NCI-H446 (cell line): ENCODE results near the gene NRM.
A peak's percentile ranks its signal among the peaks of the same experiment; 100 is the strongest.
"Not testable (repeated sequence)": the region's sequence is repeated elsewhere in the genome, so short reads cannot be mapped to it uniquely, and the experiment has no call there.

Experiments used
- DNase-seq, 2 experiments: peaks; one replicate each; lab custom pipeline; 2025; lab: John Stamatoyannopoulos, UW

NRM gene

DNA sequence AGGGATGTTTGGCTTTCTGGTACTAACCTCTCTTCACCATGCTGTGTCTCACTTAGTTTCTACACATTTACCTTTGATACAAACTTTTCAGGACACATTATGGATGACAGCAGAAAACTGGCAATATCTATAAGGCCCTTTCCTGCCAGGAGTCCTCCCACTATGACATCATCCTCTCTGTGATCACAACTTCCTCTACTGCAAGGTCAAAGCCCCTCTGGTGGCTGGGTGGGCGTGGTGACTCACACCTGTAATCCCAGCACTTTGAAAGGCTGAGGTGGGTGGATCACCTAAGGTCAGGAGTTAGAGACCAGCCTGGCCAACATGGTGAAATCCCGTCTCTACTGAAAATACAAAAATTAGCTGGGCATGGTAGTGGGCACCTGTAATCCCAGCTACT, 24.5 kb downstream of the NRM start:
- not testable (repeated sequence) for DNase-seq

DNA sequence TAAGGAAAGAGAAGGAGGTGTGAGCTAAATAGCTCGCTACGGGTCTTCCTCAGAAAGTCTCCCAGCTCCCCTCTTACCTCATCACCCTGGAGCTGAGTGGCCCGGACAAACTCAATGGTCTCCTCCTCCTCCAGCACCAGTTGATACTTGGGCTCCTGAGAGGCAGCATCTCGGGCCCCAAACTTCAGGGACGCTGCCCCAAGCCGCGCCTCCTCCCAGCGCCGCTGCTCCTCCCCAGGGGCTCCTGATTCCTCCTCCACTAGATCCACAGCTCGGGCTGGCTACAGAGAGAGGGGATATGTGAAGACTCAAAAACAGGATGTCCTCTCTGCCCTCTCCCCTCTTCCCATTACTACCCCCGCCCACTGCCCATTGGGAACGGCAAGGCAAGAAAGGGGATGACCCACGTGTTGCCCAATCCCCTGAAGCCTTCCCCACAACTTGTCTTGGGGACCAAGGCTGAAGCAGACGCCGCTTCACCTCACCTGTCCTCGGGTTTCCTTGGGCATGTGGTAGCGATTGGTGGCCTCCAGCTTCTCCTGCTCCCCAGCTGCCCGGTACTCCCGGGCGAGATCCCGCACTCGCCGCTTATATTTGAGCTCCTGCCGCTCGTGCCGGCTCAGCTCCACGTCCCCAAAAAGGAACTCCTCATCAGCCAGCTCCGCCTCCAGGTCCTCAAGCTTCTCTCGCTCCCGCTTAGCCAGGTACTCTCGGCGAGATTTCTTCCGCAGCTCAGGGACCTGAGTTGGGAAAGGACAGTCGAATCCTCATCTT, 25.6 kb downstream of the NRM start:
- no peak for DNase-seq

DNA sequence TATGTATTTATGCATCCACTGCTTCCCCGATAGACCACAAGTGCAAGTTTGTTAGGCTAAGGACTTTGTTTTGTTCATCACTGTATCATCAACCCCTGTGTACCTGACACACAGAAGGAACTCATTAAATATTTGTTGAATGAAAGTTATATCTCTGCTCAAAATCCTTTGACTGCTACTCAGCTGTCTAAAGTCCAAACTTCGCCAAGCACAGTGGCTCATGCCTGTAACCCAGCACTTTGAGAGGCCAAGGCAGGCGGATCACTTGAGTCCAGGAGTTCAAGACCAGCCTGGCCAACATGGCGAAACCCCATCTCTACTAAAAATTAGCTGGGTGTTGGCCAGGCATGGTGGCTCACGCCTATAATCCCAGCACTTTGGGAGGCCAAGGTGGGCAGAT, 32.9 kb downstream of the NRM start:
- DNase-seq = not testable (repeated sequence)

DNA sequence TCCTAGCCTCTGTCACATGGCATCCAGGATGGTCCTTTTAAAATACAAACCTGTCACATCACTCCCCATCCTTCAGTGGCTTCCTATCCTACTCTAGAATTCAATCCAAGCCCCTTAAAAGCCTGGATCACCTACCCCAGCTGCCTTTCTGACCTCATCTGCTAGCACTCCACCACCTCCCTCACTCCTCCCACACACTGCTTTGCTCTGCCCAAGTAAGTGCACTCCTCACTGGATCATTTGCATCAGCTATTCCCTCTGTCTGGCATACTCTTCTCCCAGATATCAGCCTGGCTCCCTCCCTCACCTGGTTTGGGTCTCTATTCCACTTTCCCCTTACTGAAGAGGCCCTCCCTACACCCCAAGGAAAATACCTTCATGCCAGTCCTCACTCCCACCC, 33.3 kb downstream of the NRM start:
- no peak for DNase-seq

DNA sequence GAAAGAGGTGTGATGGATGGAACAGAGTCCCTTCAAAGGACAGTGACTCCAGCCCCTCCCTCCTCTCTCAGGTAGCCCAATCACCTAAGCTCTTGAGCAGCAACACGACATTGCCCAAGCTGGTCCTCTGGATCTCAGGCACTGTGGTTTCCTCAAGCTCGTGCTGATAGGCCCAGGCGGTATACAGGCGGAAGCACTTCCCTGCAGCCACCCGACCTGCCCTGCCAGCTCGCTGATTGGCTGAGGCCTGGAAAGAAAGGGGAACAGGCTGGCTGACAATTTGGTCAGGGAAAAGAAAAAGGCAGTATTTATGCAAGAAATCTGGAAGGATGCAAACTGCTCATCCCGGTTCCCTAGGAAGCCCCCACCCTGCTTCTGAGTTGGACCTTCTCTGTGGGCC, 34.3 kb downstream of the NRM start:
- no peak for DNase-seq

DNA sequence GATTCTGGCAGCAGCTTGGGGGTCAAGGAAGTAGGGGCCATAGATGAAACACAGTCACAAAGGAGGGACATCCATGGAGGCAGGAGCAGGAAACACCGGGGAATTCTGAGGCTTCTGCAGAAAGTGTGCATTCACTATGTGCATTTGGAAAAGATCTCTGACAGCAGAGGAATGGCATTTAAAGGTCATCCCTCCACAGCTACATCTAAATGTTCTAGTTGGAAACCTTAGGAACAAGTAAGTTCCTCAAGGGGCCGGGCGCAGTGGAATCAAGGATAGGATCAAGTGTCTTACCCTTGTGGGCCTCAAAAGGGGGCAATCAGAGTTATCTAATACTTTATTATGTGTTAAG, 35.1 kb downstream of the NRM start:
- DNase-seq = no peak

DNA sequence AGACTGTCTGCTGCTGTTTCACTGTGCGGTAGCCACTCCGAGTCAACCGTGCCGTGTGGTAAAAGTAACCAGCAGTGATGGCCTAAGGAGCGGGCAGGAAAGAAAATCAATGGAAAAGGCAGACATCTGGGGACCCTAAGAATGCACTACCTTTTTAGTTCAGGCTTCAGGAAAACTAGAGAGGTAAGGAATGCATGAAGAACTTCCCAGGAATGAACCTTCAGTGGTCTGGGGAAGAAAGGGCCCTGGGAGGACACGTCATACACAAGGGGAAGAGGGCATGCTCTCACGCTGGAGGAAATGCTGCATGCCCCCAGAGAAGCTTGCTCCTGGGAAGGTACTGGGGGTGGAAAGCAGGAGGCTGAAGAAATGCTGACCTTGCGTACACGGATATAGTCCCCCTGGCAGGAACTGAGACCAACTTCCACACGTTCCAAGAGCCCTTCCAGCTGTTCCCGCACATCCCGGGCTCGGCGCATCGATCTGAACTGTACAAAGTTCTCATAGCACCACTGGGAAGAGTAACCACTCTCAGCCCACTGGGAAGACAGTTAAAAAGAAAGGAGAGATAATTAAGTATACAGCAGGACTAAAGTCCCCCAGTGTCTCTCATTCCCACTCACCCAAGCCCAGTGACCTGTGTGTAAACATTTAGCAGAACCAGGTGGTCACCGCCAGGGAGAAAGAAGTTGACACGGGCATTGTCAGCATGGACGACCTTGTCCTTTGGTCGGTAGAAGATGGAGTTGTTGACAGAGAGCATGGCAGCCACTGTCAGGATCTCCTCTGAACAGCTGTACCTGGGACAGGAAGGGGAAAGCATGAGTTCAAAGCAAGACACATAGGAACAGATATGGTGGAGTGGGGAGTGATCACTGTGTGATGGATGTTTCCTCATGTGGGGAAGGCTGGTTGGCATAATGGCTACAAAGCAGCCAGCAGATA, 35.7 kb downstream of the NRM start:
- DNase-seq = no peak

DNA sequence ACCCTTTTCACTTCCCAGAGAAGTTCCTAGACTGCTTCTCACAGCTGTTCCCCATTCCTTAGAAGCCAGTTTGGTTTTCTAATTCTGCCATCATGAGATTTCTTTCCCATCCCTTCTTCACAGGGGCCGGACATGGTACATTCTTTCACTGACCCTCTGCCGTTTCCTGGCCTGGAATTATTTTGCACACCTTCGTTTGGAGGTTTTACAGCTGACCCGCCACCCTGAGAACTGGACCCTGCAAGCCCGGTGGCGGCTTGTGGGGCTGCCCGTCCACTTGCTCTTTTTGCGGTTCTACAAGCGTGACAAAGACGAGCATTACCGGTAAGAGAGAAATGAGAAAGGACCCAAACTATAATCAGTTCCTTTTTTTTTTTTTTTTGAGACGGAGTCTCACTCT, 39.6 kb downstream of the NRM start:
- no peak for DNase-seq

DNA sequence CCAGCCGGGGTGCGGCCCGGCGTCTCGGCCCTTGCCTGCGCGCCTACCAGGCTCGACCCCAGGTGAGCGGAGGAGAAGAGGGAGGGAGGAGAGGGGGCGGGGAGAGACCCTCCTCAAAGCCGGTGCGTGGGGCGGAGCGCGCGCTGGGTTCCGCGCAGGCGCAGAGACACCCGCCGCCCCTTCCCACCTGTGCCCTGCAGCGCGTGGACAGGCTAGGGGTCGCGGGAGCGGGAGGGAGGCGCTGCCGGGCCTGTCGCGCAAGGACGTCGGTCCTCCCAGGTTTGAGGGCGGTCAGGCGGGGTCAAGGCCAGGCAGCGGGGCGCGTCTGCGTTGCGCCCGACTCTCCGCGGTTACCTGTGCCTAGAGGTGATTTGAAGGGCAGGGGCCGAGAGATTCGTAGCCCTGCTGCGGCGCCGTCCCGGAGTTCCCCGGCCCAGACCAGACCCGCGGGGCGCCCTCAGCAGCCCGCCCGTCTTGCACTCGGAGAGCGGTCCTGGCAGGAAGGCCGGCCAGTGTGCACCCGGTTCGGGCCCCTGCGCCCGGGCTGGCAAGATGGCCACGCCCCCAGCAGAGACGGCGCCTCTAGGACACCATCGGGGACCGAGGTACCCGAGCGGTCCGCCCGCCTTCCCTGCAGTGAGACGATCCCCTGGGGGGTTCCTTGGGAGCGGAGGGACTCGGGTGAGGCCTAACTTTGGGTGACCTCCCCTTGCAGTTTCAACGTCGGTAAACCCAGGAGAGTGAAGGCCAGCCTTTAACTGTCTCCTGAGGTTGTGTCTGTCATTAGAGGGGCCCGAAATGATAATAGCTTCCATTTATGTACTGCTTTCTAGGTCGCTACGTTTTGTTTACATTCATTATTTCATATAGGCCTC, 43.3 kb downstream of the NRM start:
- peak; percentile 68 to 83 for DNase-seq

DNA sequence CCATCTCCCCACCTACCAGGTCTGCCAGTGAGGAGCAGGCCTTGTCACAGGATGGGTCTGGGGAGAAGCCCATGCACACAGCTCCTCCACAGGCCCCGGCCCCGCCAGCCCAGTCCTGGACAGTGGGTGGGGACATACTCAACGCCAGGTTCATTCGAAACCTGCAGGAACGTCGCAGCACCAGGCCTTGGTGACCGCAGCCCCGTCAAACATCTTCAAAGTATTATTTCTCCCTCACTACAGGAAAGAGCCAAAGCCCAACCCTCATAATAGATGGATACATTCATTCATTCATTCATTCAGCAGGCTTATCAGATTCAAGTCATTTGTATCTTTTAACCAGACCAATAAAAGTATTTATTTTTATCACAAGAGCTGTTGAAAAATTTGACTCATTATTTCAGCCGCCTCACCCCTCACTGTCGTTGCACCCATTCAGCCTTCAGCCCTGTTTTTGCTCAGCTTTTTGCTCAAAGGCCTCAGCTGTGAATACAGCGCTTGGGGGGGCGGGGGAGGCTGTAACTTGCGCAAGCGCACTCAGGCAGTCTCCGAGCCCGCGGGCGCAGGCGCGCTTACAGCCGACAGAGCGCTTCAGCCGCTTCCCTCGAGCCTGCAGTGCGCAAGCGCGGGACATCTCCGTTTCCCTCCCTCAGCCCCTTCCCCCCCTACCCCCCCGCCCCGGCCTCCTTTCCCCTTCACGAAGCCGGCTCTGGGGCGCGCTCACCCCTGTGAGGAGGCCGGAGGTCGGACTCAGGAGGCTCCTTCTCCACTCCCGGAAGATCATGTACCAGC, 44.1 kb downstream of the NRM start, which contains the start of gene C6orf136:
C6orf136 (plus strand) TSS at position 684 of the 792 bp plus-strand sequence; CDS start at position 783, 99 bp downstream.
- DNase-seq = peak; percentile 85 to 95

DNA sequence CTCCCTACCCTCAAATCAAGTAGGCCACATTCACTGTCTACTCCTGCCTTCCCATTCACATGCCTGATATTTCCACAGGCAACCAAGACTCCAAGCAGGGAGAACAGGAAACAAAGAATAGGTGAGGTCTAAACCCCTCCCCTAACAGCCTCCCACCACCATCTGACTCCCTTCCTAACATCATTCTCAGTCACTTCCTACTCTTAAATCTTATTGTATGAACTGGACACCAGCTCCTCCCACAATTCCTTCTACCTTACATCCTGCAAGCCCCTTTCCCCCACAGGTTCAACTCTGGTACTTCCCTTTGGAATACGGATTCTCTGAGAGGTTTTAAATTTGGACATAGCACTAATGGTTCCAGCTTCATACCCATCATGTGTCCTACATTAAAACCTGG, 44.8 kb downstream of the NRM start:
- DNase-seq = no peak

DNA sequence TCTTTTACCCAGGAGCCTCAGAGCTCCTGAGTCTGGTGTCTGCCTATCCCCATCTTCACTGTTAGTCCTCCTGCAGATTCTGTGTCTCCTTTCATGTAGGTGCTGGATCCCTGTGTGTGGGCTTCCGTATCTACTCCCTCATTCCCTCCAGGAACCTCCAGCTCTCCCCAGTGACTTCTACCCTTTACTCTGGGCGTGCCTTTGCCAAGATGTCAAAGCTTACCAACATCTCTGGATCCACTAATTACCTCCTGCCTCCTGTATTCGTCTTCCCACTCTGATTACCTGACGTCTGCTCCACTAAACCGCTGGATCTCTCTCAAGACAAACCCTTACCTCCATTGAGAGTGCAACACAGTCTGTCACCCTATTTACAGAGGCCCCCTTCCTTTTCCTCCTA, 46.0 kb downstream of the NRM start:
- no peak for DNase-seq

DNA sequence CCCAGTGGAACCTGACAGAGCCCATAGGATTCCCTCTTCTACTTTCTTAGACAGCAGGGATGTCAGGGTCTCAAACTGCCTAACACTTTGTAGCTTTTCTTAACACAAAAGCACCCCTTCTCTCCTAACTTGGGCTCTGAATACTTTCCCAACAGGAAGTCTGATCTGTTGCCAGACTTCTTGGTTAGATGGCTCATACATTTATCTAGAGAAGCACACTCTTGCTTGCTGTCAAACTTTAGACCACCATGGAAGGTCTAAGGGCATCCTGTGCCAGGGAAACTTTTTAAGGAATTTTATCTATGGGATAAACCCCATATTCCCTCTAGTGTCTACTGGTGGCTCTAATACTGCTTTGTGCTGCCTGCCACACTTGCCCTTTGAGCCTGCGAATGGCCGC, 47.1 kb downstream of the NRM start:
- DNase-seq = no peak

DNA sequence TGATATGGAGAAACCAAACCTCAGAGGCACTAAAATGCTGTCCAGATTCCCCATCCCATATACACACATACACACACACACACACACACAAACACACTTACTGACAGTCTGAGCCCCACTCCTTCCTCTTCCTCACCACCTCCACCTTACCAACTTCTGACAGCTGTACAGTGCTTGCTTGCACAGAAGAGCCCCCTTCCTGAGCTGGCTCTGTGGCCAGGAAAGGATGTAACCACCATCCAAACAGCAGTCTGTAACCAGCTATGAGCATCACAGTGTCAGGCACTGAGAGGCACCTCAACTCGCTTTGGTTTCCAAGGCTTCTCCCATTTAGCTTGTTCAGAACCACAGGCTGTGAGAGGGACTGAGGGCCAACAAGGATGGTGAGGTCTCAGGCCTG, 49.7 kb downstream of the NRM start:
- no peak for DNase-seq

DNA sequence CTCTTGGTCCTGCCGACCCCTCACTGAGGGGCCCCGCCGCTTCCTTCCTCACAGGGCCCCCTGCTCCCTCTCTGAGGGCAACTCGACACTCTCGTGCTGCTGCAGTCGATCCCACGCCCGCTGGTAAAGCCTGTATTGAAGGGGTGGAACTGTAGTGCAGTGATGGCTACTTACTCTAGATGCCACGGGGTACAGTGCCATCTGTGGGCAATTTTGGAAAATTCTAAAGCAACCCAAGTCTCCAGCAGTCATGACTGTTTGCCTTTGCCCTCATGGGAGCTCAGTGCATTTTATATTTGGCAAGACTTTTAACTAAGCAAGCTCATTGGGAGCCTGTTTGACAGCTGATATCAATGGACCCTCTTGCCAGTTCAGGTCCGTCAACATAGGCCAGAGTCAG, 50.3 kb downstream of the NRM start:
- no peak for DNase-seq
